K562 (cell line): ENCODE measurements around the gene TMEM19. TPM values are rescaled to one million over a fixed set of nuclear protein-coding genes. Genes with fewer than 3 reads are reported as not detected.

Experiments used
- CREM ChIP-seq: IDR thresholded peaks from 2 replicates; pipeline ENCODE4 v1.6.1; 2014; ENCODE audit warnings: antibody characterized with exemption, low read depth
- TGIF2 ChIP-seq: sonication (generic); formaldehyde crosslinking; IDR thresholded peaks from 2 replicates; pipeline ENCODE4 v1.8.1; 2022; ENCODE audit warnings: mild to moderate bottlenecking, missing genetic modification reagents, moderate library complexity
- polyA plus RNA-seq, 8 experiments: library from polyadenylated mRNA; depleted of rRNA in 4 of 8; stranded (reverse) in 5 of 8; unstranded in 3 of 8; fragments of >200 nt; fragmentation: Nextera tagmentation in 2 of 8; fragmentation: Illumina TruSeq in 1 of 8; extraction: Ambion mirVana in 2 of 8; extraction: Trizol in 1 of 8; gene quantifications; 2 replicates each; pipeline versions ENCODE4 v1.2.1 to v1.2.3, GENCODE V29; 2011 to 2014; ENCODE audit warnings: inconsistent platforms in 1 of 8, missing spikeins in 1 of 8
- total RNA-seq, 7 experiments: library from RNA; depleted of rRNA in 6 of 7; stranded (reverse); fragments of >200 nt in 6 of 7; fragmentation: Illumina TruSeq in 2 of 7; extraction: Trizol in 2 of 7; gene quantifications; 2 replicates each; pipeline versions ENCODE4 v1.2.1 to v1.2.3, GENCODE V29; 2011 to 2021; ENCODE audit warnings: low replicate concordance in 1 of 7
- TF ChIP-seq, protein P1 (sequence below): IDR thresholded peaks from 2 replicates; pipeline ENCODE4 v1.6.1; 2012; ENCODE audit warnings: low read depth, low read length, improper control_type of control experiment, borderline replicate concordance
- TF ChIP-seq, protein P2 (sequence below), 3 experiments: fragments of 200-800 bp in 1 of 3; sonication (Bioruptor generic) in 1 of 3; sonication (generic) in 1 of 3; formaldehyde crosslinking in 1 of 3; IDR thresholded peaks; 2 replicates each; pipeline versions ENCODE4 v1.6.1 to v1.8.0; 2016 to 2022; ENCODE audit warnings: mild to moderate bottlenecking in 2 of 3, missing compliant biosample characterization in 2 of 3, missing genetic modification characterization in 2 of 3, missing genetic modification reagents in 1 of 3
- TF ChIP-seq, protein P3 (sequence below): fragments of 200-800 bp; sonication (Bioruptor generic); IDR thresholded peaks from 2 replicates; pipeline ENCODE4 v1.6.1; 2016; ENCODE audit warnings: missing genetic modification characterization, missing compliant biosample characterization

TMEM19 gene
- total and polyA plus RNA-seq, 9 of the 15 experiments (the other 6 are each of a cell fraction or from before 2014, with no cell fraction given): 8.2 to 24.2 (median 17.2) TPM

DNA sequence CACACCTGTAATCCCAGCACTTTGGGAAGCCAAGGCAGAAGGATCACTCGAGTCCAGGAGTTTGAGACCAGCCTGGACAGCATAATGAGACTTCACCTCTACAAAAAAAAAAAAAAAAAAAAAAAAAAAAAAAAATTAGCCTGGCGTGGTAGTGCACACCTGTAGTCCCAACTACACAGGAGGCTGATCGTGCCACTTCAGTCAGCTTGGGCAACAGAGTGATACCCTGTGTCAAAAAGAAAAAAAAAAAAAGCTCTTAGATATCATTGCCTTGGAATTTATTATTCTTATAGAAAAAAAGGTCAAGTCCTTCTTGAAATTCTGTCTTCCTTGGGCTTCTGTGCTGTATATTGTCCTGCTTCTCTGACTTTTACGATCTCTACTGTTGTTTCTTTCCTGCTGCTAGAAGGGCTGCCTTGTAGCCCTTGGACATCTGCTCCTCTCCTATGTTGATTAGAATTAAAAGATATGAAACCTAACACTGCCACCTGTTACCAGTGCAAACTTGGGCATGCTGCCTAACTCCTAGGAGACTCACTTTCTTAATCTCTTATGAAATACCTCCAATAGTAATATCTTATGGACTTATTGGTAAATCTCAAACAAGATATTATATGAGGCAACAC is 5.7 kb downstream of the TMEM19 start (continued):
- TF ChIP-seq, protein P1, sequence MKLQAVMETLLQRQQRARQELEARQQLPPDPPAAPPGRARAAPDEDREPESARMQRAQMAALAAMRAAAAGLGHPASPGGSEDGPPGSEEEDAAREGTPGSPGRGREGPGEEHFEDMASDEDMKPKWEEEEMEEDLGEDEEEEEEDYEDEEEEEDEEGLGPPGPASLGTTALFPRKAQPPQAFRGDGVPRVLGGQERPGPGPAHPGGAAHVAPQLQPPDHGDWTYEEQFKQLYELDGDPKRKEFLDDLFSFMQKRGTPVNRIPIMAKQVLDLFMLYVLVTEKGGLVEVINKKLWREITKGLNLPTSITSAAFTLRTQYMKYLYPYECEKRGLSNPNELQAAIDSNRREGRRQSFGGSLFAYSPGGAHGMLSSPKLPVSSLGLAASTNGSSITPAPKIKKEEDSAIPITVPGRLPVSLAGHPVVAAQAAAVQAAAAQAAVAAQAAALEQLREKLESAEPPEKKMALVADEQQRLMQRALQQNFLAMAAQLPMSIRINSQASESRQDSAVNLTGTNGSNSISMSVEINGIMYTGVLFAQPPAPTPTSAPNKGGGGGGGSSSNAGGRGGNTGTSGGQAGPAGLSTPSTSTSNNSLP: no peak
- TF ChIP-seq, protein P2, sequence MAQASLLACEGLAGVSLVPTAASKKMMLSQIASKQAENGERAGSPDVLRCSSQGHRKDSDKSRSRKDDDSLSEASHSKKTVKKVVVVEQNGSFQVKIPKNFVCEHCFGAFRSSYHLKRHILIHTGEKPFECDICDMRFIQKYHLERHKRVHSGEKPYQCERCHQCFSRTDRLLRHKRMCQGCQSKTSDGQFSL (CRISPR knock-in tag; IDR thresholded peaks at IDR 0.05): no peak
- TF ChIP-seq, protein P2 (tag; IDR thresholded peaks at IDR 0.05): no peak
- TF ChIP-seq, protein P3, sequence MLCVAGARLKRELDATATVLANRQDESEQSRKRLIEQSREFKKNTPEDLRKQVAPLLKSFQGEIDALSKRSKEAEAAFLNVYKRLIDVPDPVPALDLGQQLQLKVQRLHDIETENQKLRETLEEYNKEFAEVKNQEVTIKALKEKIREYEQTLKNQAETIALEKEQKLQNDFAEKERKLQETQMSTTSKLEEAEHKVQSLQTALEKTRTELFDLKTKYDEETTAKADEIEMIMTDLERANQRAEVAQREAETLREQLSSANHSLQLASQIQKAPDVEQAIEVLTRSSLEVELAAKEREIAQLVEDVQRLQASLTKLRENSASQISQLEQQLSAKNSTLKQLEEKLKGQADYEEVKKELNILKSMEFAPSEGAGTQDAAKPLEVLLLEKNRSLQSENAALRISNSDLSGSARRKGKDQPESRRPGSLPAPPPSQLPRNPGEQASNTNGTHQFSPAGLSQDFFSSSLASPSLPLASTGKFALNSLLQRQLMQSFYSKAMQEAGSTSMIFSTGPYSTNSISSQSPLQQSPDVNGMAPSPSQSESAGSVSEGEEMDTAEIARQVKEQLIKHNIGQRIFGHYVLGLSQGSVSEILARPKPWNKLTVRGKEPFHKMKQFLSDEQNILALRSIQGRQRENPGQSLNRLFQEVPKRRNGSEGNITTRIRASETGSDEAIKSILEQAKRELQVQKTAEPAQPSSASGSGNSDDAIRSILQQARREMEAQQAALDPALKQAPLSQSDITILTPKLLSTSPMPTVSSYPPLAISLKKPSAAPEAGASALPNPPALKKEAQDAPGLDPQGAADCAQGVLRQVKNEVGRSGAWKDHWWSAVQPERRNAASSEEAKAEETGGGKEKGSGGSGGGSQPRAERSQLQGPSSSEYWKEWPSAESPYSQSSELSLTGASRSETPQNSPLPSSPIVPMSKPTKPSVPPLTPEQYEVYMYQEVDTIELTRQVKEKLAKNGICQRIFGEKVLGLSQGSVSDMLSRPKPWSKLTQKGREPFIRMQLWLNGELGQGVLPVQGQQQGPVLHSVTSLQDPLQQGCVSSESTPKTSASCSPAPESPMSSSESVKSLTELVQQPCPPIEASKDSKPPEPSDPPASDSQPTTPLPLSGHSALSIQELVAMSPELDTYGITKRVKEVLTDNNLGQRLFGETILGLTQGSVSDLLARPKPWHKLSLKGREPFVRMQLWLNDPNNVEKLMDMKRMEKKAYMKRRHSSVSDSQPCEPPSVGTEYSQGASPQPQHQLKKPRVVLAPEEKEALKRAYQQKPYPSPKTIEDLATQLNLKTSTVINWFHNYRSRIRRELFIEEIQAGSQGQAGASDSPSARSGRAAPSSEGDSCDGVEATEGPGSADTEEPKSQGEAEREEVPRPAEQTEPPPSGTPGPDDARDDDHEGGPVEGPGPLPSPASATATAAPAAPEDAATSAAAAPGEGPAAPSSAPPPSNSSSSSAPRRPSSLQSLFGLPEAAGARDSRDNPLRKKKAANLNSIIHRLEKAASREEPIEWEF (CRISPR knock-in tag): no peak
- TF ChIP-seq TGIF2: no peak
- no peak for TF ChIP-seq CREM
